ENCODE data around the gene STX18. TPM values are rescaled to one million over a fixed set of nuclear protein-coding genes. Genes with fewer than 3 reads are reported as not detected.

STX18 gene
- total and polyA plus RNA-seq, 2 of the 13 experiments (the other 11 are each of a cell fraction or from before 2014, with no cell fraction given) = 23.9 to 37.1 TPM

DNA sequence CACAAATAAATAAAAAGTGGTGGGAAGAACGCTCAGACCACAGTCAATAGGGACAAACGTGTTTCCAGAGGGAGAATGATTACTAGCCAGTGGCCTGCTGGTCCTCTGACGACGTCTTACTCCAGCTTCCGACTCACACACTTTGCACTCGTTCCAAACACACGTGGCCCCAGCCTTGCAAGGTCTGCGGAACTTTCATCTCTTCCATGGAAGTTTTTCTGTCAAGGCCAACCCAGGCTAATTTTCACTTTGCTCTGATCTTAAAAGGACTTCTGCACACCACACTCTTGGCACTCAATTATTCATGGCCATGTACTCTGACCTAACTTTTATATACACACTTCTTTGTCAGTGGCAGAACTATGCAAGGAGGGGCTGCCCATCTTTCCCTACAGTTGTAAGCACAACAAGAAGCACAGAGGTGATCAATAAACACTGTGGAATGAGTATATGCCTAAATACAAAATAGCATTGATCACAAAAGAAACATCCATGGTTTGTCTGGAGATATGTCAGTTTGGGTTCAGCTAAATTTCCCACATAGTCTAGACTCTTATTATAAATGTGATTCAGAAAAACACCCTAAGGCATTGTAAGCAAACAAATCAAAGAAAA is 69.4 kb downstream of the STX18 start (continued):
- TF ChIP-seq ZNF580 (CRISPR knock-in tag; IDR thresholded peaks at IDR 0.05; ENCODE audit: borderline replicate concordance, low read depth) (no peak), NR2F6 (IDR thresholded peaks at IDR 0.05) (0 out of 2 replicates have a peak, but pooled peaks have one; percentile 36), NR2F6 (CRISPR knock-in tag; IDR thresholded peaks at IDR 0.05) (0 out of 2 replicates have a peak, but pooled peaks have one; percentile 25), ZBTB3 (CRISPR knock-in tag; IDR thresholded peaks at IDR 0.05; ENCODE audit: borderline replicate concordance, low read depth) (no peak), ATF7-NPFF (CRISPR knock-in tag; IDR thresholded peaks at IDR 0.05; ENCODE audit: low read depth) (no peak), ZNF512 (CRISPR knock-in tag; IDR thresholded peaks at IDR 0.05) (no peak), ZNF746 (CRISPR knock-in tag; IDR thresholded peaks at IDR 0.05) (no peak), ZFYVE20 (CRISPR knock-in tag; IDR thresholded peaks at IDR 0.05; ENCODE audit: borderline replicate concordance, low read depth) (no peak), ZNF382 (CRISPR knock-in tag; IDR thresholded peaks at IDR 0.05; ENCODE audit: borderline replicate concordance) (no peak)

- in situ Hi-C loops (cut with HindIII; ENCODE audit: extremely low pct_ligation_motif_present, low pct_unique_long_range_greater_than_20kb) (no loop called here), intact Hi-C loops (cut with micrococcal nuclease; ENCODE audit: unreplicated experiment) (no loop called here)
- H3K27ac ChIP-seq (ENCODE audit: extremely low read length, insufficient read depth, low read length) = peak overlapping the region; percentile 68
- POLR2A ChIA-PET = no interaction called here
- peaks cover 14 to 41% of the 10 kb centered on the region in 2 experiments for H3K36me3 ChIP-seq (replicated peaks in 1 of 2; ENCODE audit: control insufficient read depth in 1 of 2, insufficient read depth in 2 of 2, low read length in 2 of 2)
- CTCF ChIA-PET (ENCODE audit: low intra/inter-chr PET ratio, low total read pairs) = no interaction called here
- no peaks in the 10 kb centered on the region for H3K27me3 ChIP-seq (ENCODE audit: control insufficient read depth in 1 of 2, insufficient read depth in 2 of 2, low read length in 2 of 2)
- DNase-seq (ENCODE audit: low spot score) (no peak), FAIRE-seq (no peak), ATAC-seq (no peak)
- H3K4me2 ChIP-seq (ENCODE audit: low read depth, low read length) = no peak overlapping the region
- H3K9ac ChIP-seq (ENCODE audit: insufficient read depth, low read depth, low read length) = no peak overlapping the region
- peaks cover 5% of the 10 kb centered on the region for H3K79me2 ChIP-seq (ENCODE audit: insufficient read depth, low read length)
- TF ChIP-seq SIN3A (IDR thresholded peaks at IDR 0.05; ENCODE audit: borderline replicate concordance, low read depth, low read length) = no peak
- no peak for TF ChIP-seq ZNF350 (CRISPR knock-in tag; IDR thresholded peaks at IDR 0.05; ENCODE audit: borderline replicate concordance, low read depth)
- TF ChIP-seq RARA (CRISPR knock-in tag; IDR thresholded peaks at IDR 0.05) = no peak
- no peak for TF ChIP-seq POLR2A (IDR thresholded peaks at IDR 0.05; ENCODE audit: insufficient read depth in 1 of 2, low read depth in 2 of 2, low read length in 2 of 2)
- no peak for TF ChIP-seq ZNF547 (CRISPR knock-in tag; IDR thresholded peaks at IDR 0.05)
- TF ChIP-seq HNRNPH1 (optimal IDR thresholded peaks at IDR 0.05; ENCODE audit: low read depth, low read length) = no peak
- no peak for TF ChIP-seq KDM5B (CRISPR knock-in tag; IDR thresholded peaks at IDR 0.05; ENCODE audit: borderline replicate concordance)
- TF ChIP-seq IKZF5 (CRISPR knock-in tag; IDR thresholded peaks at IDR 0.05) = no peak
- TF ChIP-seq RBM22 (optimal IDR thresholded peaks at IDR 0.05; ENCODE audit: low read length) = no peak
- peaks cover 55% of the 10 kb centered on the region for H3K4me1 ChIP-seq (ENCODE audit: insufficient read depth, low read length)
- no peak overlapping the region for H3K4me3 ChIP-seq (replicated peaks in 1 of 3; ENCODE audit: insufficient read depth in 1 of 3, low read depth in 2 of 3, low read length in 3 of 3)
- 100% methylated on average over 3 of the region's 3 CpGs for WGBS (ENCODE audit: low lambda C conversion rate)
- BruUV-seq (replicated peaks) = no TSS peak
- no peaks in the 10 kb centered on the region for H3K9me3 ChIP-seq (ENCODE audit: low read length)
- H4K20me1 ChIP-seq (ENCODE audit: insufficient read depth, low read length) = no peaks in the 10 kb centered on the region
- no peak overlapping the region for H2AFZ ChIP-seq (ENCODE audit: low read length)
These were observed 70.7 kb downstream of the STX18 start for GRCh38 chr4:4471195-4471594.

Measured in HepG2 (cell line).